ENCODE data around the gene HIGD2B.
"Not testable (repeated sequence)": the region's sequence is repeated elsewhere in the genome, so short reads cannot be mapped to it uniquely, and the experiment has no call there.

The HIGD2B gene

DNA sequence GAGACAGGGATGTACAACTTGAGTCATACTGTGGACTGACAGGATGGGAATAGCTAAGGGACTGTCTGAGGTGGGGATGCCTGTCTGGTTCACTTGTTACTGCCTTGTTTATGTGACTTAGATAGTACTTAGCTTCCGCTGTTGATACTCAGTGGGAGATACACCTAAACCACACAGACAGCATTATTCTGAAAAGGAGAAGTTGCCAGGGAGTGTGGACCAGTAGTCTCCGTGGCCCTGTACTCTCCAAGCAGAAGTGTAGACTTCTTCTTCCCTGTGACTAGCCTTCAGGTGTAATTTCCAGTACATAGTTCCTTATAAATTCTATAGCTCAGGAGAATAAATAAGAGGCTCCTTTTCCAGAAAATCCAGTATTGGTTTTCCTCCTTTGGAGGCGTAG lies 5.1 kb downstream of the HIGD2B start:
- H3K4me3 ChIP-seq (ENCODE audit: insufficient read depth, low read depth, low read length, poor library complexity, severe bottlenecking): no peak overlapping the region
- H3K4me1 ChIP-seq (ENCODE audit: control insufficient read depth, insufficient read depth, low read length, poor library complexity, severe bottlenecking): peaks cover 5% of the 10 kb centered on the region
- H3K27ac ChIP-seq (ENCODE audit: insufficient read depth, low read length, poor library complexity, severe bottlenecking): no peak overlapping the region
- no peak for DNase-seq
- no peaks in the 10 kb centered on the region for H3K9me3 ChIP-seq (ENCODE audit: control insufficient read depth, low read length)
- H3K36me3 ChIP-seq (ENCODE audit: control insufficient read depth, insufficient read depth, low read length): no peaks in the 10 kb centered on the region
- peaks cover 8% of the 10 kb centered on the region for H3K27me3 ChIP-seq (replicated peaks; ENCODE audit: control insufficient read depth, insufficient read depth, low read length, poor library complexity, severe bottlenecking)

DNA sequence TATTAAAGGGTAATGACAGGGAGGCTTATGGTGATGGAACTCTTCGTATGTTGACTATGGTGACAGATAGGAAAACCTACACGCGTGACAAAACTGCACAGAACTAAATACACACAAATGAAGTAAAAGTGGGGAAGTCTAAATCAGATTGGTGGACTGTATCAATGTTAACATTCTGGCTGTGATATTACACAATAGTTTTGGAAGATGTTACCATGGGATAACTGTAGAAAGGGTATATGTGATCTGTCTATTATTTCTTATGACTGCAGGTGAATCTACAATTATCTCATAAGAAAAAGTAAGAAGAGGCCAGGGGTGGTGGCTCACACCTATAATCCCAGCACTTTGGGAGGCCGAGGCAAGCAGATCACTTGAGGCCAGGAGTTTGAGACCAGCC lies 9.1 kb downstream of the HIGD2B start:
- Histone ChIP-seq H3K9me3 (ENCODE audit: control insufficient read depth, low read length) (no peaks in the 10 kb centered on the region), H3K4me3 (ENCODE audit: insufficient read depth, low read depth, low read length, poor library complexity, severe bottlenecking) (no peak overlapping the region), H3K27ac (ENCODE audit: insufficient read depth, low read length, poor library complexity, severe bottlenecking) (no peak overlapping the region), H3K36me3 (ENCODE audit: control insufficient read depth, insufficient read depth, low read length) (no peaks in the 10 kb centered on the region), H3K27me3 (replicated peaks; ENCODE audit: control insufficient read depth, insufficient read depth, low read length, poor library complexity, severe bottlenecking) (peaks cover 8% of the 10 kb centered on the region), H3K4me1 (ENCODE audit: control insufficient read depth, insufficient read depth, low read length, poor library complexity, severe bottlenecking) (no peaks in the 10 kb centered on the region)
- no peak for DNase-seq

DNA sequence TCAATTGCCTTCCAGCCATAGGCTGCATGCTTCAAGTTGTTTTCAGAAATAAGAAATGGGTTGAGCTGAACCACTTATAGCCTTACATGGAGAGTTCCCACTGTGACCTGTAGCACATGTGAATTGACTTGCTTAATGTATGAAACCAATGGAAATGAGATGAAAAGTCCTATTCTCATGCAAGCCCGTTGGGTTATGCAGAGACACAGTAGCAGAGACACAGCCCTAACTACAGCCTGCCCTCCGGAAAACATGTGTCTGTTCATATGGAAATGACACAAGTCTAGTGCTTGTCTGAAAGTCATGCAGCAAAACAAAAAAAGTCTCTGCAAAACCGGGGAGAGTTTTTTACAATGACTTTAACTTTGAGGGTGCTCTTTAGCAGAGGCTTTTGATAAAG lies 14.5 kb downstream of the HIGD2B start:
- Histone ChIP-seq H3K4me1 (ENCODE audit: control insufficient read depth, insufficient read depth, low read length, poor library complexity, severe bottlenecking) (no peaks in the 10 kb centered on the region), H3K36me3 (ENCODE audit: control insufficient read depth, insufficient read depth, low read length) (no peaks in the 10 kb centered on the region), H3K9me3 (ENCODE audit: control insufficient read depth, low read length) (no peaks in the 10 kb centered on the region), H3K27me3 (replicated peaks; ENCODE audit: control insufficient read depth, insufficient read depth, low read length, poor library complexity, severe bottlenecking) (no peaks in the 10 kb centered on the region), H3K27ac (ENCODE audit: insufficient read depth, low read length, poor library complexity, severe bottlenecking) (no peak overlapping the region), H3K4me3 (ENCODE audit: insufficient read depth, low read depth, low read length, poor library complexity, severe bottlenecking) (no peak overlapping the region)
- DNase-seq: no peak

DNA sequence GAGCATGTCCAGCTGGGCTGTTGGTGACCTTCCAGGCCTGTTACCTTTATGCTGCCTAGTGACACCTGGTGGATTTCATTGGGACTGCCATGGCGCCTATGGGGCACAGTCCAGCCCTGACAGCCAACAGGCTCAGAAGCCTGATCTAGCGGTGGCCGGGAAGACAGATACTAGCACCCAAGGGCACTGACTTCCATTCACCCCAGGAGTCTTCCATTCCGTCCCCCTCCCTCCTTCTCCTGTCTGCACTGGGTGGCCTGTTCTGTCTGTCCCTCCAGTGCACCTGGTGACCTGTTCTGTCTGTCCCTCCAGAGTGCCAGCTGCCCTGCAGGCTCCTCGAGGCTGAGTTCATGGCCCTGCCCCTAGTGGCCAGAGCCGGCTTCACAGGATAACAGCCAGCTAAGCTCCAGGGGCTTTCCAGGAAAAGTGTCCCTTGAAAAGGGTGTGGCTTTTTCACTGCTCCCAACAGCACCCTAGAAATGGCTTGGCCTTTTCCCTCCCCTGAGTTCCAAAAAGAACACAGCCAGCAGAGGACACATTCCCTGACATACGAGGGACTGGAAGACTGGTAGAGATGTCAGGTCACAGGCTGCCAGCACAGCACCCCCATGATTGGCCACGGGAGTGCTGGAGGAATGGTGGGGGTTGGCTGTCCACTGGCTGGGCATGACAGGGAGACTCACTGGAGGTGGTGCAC lies 15.2 kb downstream of the HIGD2B start:
- H3K36me3 ChIP-seq (ENCODE audit: control insufficient read depth, insufficient read depth, low read length); H3K4me3 ChIP-seq (ENCODE audit: insufficient read depth, low read depth, low read length, poor library complexity, severe bottlenecking); H3K9me3 ChIP-seq (ENCODE audit: control insufficient read depth, low read length); H3K27me3 ChIP-seq (replicated peaks; ENCODE audit: control insufficient read depth, insufficient read depth, low read length, poor library complexity, severe bottlenecking); H3K4me1 ChIP-seq (ENCODE audit: control insufficient read depth, insufficient read depth, low read length, poor library complexity, severe bottlenecking); H3K27ac ChIP-seq (ENCODE audit: insufficient read depth, low read length, poor library complexity, severe bottlenecking): not testable (repeated sequence)
- peak; percentile 29 to 62 (median 59) for DNase-seq

DNA sequence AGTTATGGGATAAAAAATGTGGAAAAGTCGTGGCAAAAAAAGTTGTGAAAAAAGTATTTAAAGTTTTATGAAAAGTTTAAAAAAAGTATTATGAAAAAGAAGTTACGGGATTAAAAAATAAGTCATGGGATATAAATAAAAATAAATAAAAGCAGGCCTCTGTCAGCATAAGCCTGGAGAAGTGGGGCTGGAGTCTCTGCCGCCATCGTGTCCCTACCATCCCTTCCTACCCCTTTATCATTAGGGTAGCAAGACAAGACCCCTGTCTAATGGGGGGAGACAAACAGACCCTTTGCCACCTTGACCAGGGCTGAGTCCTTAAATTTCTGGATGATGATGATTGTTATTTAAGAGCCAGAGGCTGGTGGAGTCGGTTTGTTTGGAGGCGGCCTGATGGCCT lies 16.2 kb downstream of the HIGD2B start:
- H3K4me3 ChIP-seq (ENCODE audit: insufficient read depth, low read depth, low read length, poor library complexity, severe bottlenecking); H3K27ac ChIP-seq (ENCODE audit: insufficient read depth, low read length, poor library complexity, severe bottlenecking); DNase-seq; H3K36me3 ChIP-seq (ENCODE audit: control insufficient read depth, insufficient read depth, low read length); H3K9me3 ChIP-seq (ENCODE audit: control insufficient read depth, low read length); H3K27me3 ChIP-seq (replicated peaks; ENCODE audit: control insufficient read depth, insufficient read depth, low read length, poor library complexity, severe bottlenecking); H3K4me1 ChIP-seq (ENCODE audit: control insufficient read depth, insufficient read depth, low read length, poor library complexity, severe bottlenecking): not testable (repeated sequence)

DNA sequence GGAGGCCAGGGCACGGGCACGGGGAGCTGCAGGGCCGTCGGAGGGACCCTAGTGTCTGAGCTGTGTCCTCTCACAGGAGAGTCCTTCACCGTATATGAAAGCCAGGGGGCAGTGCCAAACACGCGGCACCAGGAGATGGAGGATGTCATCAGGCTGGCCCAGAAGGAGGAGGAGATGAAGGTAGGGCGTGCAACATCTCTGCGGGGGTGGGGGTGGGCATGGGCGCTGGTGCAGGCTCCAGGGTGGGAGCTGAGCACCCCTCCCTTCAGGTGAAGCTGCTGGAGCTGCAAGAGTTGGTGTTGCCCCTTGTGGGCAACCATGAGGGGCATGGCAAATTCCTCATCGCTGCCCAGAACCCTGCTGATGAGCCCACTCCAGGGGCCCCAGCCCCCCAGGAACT lies 20.3 kb downstream of the HIGD2B start:
- not testable (repeated sequence) for H3K27ac ChIP-seq (ENCODE audit: insufficient read depth, low read length, poor library complexity, severe bottlenecking); DNase-seq; H3K27me3 ChIP-seq (replicated peaks; ENCODE audit: control insufficient read depth, insufficient read depth, low read length, poor library complexity, severe bottlenecking); H3K4me3 ChIP-seq (ENCODE audit: insufficient read depth, low read depth, low read length, poor library complexity, severe bottlenecking); H3K4me1 ChIP-seq (ENCODE audit: control insufficient read depth, insufficient read depth, low read length, poor library complexity, severe bottlenecking); H3K9me3 ChIP-seq (ENCODE audit: control insufficient read depth, low read length); H3K36me3 ChIP-seq (ENCODE audit: control insufficient read depth, insufficient read depth, low read length)

DNA sequence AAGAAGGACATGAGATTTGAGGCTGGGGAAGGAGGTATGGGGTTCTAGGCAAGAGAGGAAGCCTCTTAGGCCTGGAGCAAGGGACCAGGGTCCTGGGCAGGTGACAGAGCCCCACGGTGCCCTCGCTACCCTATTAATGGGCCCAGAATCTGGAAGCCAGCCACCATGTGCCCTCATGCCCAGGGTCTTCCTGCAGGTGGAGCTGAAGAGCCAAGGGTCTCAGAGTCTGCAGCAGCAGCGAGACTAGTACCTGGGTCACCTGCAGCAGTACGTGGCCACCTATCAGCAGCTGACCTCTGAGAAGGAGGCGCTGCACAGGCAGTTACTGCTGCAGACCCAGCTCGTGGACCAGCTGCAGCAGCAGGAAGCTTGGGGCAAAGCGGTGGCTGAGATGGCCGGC lies 22.1 kb downstream of the HIGD2B start:
- not testable (repeated sequence) for H3K27ac ChIP-seq (ENCODE audit: insufficient read depth, low read length, poor library complexity, severe bottlenecking); H3K4me1 ChIP-seq (ENCODE audit: control insufficient read depth, insufficient read depth, low read length, poor library complexity, severe bottlenecking); H3K9me3 ChIP-seq (ENCODE audit: control insufficient read depth, low read length)

DNA sequence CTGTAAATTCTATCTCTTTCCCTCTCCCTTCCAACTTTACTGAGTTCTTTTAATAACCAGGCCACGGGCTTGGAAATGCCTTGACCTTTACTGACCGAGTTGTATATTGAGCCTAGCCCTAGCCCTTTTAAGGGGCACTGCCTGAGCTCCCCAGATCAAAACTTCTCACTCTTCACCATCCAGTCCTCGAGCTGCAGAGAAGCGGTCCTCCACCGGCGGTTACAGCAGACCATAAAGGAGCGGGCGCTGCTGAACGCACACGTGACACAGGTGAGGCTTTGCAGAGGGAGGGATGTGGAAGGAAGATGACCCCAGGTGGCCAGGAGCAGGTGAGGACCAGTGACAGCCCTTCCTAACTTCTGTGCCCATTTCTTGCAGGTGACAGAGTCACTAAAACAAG lies 24.9 kb downstream of the HIGD2B start:
- H3K4me3 ChIP-seq (ENCODE audit: insufficient read depth, low read depth, low read length, poor library complexity, severe bottlenecking); H3K9me3 ChIP-seq (ENCODE audit: control insufficient read depth, low read length); DNase-seq; H3K4me1 ChIP-seq (ENCODE audit: control insufficient read depth, insufficient read depth, low read length, poor library complexity, severe bottlenecking); H3K27ac ChIP-seq (ENCODE audit: insufficient read depth, low read length, poor library complexity, severe bottlenecking); H3K36me3 ChIP-seq (ENCODE audit: control insufficient read depth, insufficient read depth, low read length); H3K27me3 ChIP-seq (replicated peaks; ENCODE audit: control insufficient read depth, insufficient read depth, low read length, poor library complexity, severe bottlenecking): not testable (repeated sequence)

More for the DNA sequence above, 22.1 kb downstream of the HIGD2B start:
- not testable (repeated sequence) for DNase-seq; H3K4me3 ChIP-seq (ENCODE audit: insufficient read depth, low read depth, low read length, poor library complexity, severe bottlenecking); H3K27me3 ChIP-seq (replicated peaks; ENCODE audit: control insufficient read depth, insufficient read depth, low read length, poor library complexity, severe bottlenecking); H3K36me3 ChIP-seq (ENCODE audit: control insufficient read depth, insufficient read depth, low read length)

DNA sequence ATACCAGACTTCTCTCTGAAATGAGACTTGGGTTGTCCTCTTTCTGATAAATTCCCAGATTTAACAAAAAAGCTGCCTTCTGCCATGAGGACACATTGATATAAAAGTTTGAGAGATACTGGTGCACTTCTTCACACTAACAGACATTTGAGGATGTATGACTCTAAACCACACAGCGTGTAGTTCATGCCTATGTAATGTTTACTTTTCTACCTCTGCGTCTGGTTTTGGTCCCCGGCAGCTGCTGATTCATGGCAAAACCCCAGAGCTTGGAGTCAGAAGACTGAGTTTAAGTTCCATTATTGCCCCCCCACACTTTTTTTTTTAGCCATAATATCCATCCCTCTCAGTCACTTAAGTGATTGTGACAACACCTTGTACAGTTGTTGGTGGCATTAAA lies 30.0 kb downstream of the HIGD2B start:
- not testable (repeated sequence) for H3K9me3 ChIP-seq (ENCODE audit: control insufficient read depth, low read length); DNase-seq; H3K27ac ChIP-seq (ENCODE audit: insufficient read depth, low read length, poor library complexity, severe bottlenecking)

DNA sequence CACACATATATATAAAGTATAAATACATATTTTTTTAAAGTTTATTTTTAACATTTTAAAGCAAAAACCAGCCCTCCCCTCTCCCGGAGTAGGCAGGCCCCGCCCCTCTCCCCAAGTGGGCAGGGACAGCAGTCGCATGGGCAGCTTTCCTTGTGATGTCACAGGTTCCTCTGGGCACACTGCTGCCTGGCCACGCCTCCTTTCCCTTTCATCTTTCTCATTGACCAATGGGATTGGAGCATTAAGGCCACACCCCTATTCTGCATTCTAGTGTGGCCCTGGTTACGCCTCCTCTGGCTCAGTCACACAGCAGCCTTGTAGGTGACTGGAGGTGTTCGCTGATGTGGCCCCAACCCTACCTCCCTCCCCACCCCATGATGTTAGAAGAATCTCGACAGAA lies 31.6 kb downstream of the HIGD2B start, which contains the start of gene GOLGA6B:
TSS of gene GOLGA6B (plus strand) at position 301 of the 400 bp plus-strand sequence. CDS start at position 342, 41 bp downstream.
- not testable (repeated sequence) for H3K27ac ChIP-seq (ENCODE audit: insufficient read depth, low read length, poor library complexity, severe bottlenecking); H3K4me1 ChIP-seq (ENCODE audit: control insufficient read depth, insufficient read depth, low read length, poor library complexity, severe bottlenecking); H3K36me3 ChIP-seq (ENCODE audit: control insufficient read depth, insufficient read depth, low read length); H3K27me3 ChIP-seq (replicated peaks; ENCODE audit: control insufficient read depth, insufficient read depth, low read length, poor library complexity, severe bottlenecking); DNase-seq; H3K4me3 ChIP-seq (ENCODE audit: insufficient read depth, low read depth, low read length, poor library complexity, severe bottlenecking); H3K9me3 ChIP-seq (ENCODE audit: control insufficient read depth, low read length)

More for the DNA sequence above, 30.0 kb downstream of the HIGD2B start:
- not testable (repeated sequence) for H3K4me3 ChIP-seq (ENCODE audit: insufficient read depth, low read depth, low read length, poor library complexity, severe bottlenecking); H3K27me3 ChIP-seq (replicated peaks; ENCODE audit: control insufficient read depth, insufficient read depth, low read length, poor library complexity, severe bottlenecking); H3K4me1 ChIP-seq (ENCODE audit: control insufficient read depth, insufficient read depth, low read length, poor library complexity, severe bottlenecking); H3K36me3 ChIP-seq (ENCODE audit: control insufficient read depth, insufficient read depth, low read length)

All from effector memory CD4-positive, alpha-beta T cell (primary cell).